ENCODE data around the gene WBP2.
"Not testable (repeated sequence)": the region's sequence is repeated elsewhere in the genome, so short reads cannot be mapped to it uniquely, and the experiment has no call there.

WBP2 gene

DNA sequence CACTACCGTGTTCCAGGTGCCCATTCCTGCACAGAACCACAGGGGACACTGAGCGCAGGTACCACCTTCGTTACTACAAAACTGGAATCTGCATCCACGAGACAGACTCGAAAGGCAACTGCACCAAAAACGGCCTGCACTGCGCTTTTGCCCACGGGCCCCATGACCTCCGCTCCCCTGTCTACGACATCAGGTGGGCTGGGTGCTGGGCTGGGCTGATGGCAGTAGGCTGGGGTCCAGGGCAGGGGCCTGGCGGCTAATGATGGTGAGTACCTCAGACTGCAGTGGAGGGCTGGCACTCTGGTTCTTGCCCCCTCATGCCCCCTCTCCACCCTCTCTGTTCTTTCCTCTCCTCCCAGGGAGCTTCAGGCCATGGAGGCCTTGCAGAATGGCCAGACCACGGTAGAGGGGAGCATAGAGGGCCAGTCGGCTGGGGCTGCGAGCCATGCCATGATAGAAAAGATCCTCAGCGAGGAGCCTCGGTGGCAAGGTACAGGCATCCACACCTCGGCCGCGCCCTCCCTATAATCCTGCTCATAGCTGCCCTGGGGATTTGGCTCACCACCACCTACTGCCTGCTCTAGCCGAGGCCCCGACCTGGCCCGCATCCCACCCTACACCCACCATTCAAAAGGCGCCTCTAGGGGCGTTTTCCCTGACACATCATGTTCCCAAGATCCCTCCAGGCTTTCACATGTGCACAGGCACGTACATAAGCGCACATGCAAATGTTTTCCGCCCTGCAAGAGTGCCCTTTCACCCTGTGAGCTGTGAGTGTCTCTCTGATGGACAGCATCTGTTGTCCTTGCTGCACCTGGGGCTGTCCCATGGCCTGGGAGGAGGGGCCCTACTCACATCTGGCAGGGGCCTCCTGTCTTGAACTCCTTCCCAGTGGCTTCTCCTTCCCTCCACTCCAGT is 42.8 kb downstream of the WBP2 start:
- no peak for DNase-seq

DNA sequence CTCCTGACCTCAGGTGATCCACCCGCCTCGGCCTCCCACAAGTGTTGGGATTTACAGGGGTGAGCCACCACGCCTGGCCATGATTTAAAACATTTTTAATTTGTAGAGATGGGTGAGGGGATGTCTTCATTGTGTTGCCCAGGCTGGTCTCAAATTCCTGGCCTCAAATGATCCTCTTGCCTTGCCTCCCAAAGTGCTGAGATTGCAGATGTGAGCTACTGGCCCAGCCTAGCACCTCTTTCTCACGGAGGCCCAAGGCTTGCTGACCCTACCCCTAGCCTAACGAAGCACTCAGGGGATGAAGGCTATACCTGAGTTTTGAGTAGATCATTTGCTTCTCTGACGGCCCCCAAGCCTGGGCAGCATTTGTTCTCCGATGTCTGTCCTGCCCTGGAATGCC is 44.0 kb downstream of the WBP2 start:
- DNase-seq, result no peak

DNA sequence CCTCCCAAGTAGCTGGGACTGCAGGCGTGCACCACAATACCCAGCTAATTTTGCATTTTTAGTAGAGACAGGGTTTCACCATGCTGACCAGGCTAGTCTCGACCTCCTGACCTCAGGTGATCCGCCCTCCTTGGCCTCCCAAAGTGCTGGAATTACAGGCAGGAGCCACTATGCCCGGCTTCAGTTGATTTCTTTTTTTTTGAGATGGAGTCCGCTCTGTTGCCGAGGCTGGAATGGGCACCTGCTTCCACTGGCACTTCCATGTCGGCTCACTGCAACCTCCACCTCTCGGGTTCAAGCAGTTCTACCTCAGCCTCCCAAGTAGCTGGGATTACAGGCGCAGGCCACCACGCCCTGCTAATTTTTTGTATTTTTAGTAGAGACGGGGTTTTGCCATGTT is 44.4 kb downstream of the WBP2 start:
- not testable (repeated sequence) for DNase-seq

DNA sequence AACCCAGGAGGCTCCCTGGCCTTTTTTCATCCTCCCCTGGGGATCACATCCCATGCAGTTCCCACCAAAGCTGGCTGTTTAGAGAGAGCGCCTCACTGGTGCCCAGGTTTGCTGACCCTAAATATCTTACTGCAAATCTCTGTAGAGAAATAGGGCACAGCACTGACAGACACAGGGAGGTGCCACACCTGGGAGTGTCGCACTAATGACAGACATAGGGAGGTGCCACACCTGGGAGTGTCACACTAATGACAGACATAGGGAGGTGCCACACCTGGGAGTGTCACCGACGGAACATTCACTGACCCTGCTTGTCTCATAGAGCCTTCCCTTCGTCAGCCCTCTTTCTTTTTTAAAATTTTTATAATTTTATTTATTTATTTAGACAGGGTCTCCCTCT is 44.9 kb downstream of the WBP2 start:
- DNase-seq, result no peak

DNA sequence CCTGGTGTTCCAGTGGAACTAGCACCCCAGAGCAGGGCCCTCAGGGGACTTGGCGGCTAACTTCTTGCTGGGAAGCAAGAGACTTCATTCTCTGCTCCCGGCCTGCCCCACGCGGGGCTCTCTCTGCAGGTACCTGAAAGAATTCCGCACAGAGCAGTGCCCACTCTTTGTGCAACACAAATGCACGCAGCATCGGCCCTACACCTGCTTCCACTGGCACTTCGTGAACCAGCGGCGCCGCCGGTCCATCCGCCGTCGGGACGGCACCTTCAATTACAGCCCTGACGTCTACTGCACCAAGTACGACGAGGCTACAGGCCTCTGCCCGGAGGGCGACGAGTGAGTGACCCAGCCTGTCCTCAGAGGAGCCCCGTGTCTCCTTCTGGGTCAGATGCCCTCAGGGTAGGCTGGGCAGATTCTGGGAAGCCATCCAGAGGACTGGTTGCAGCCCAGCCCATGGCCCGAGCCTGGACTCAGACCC is 45.5 kb downstream of the WBP2 start:
- no peak for DNase-seq

DNA sequence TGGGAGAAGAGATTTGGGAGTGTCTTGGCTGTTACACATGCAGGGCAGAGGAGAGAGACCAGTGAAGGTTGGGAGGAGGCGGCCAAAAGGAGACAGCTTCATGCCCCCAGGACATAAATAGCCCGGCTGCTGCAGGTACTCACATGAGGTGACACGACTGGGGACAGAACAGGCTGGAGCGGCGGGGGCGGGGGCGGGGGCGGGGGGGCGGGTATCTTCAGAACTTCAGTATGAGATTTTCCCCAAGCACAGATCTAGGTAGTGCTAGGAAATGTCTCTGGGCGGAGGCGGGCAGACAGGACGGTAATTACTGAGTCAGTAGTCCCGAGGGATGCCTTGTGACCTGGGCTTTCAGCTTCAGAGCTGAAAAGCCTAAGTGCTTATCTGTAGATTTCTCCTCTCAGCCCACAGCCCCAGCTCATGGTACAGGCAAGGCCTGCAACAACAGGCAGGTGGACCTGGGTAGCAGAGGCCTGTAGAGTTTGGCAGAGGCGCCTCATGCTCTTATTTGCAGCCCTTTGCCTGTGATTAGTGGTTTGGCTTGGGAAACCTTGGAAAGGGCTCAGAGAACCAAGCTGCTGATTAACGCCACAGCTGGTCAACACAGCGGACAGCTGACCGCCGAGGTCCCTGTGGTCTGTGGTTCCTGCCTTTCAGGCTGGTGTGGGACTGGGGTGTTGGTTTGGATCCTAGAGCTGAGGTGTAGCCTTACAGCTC is 46.1 kb downstream of the WBP2 start:
- no peak for DNase-seq

DNA sequence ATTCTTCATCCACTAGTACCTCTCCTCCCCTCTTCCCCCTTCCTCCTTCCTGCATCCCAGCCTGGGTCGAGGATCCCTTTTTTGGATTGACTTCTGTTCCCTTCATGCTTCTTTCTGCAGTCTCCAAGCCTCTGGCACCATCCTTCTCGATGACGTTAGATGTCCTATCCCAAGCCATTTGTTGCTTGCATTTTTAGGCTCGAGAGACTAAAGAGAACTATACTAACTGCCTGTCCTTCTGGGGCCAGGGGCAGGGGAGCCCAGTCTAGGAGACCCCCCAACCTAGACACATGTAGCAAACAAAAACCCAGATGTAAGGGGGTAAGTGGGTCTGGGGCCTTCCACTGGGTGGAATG is 46.6 kb downstream of the WBP2 start:
- no peak for DNase-seq

DNA sequence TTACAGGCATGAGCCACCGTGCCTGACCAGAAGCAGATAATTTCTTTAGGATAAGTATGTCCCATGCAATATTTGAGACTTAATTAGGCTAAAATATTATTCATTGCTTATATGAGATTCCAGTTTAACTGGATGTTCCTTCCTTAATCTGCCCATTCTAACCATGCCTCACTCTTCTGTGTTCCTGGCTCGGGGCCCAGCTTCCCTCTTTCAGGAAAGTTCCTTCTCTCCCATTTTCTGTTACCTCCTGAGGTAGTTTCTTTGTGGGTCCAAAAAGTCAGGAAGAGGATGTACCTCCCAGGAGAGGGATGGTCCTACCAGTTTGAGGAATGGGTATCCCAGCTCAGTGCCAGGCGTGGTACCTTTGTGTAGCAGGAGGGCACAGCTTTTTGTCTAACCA is 47.3 kb downstream of the WBP2 start:
- DNase-seq, result no peak

DNA sequence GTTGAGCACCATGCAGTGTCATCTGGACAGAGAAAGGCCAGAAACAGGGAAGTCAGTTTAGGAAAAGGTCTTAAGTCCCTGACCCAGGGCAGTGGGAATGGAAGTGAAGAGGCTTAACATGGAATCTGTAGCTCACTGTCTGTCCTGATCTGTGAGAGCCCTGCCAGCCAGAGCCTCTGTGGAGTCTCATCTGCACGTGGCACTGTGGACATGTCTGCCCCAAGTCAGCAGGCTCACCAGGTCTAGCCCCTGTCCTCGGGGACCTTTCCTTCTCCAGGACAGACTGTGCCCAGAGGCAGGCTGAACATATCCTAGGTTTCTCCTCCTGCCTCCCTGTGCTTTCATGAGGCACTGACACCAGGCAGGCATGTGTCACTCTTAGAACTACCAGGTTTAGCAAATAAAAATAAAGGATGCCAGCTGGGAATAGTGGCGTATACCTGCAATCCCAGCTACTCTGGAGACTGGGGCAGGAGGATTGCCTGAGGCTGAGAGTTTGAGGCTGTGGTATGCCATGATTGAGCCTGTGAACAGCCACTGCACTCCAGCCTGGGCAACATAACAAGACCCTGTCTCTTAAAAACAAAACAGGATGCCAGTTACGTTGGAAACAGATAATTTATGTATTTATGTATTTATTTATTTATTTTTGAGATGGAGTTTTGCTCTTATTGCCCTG is 48.2 kb downstream of the WBP2 start:
- DNase-seq, result no peak

DNA sequence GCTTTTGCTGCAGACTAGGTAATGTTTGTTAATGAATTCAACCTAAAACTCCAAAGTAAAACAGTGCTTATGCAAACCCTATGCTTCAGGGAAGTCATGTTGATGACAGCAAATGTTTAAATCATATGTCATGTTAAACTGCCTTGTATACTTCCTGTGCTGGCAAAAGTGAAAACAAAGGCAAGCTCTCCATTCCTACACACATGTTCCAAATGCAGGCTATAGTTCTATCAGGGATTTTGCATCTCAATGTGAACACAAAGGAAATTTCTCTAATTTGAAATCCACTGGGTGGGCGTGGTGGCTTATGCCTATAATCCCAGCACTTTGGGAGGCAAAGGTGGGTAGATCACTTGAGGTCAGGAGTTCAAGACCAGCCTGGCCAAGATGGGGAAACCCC is 51.3 kb downstream of the WBP2 start:
- DNase-seq, result no peak

DNA sequence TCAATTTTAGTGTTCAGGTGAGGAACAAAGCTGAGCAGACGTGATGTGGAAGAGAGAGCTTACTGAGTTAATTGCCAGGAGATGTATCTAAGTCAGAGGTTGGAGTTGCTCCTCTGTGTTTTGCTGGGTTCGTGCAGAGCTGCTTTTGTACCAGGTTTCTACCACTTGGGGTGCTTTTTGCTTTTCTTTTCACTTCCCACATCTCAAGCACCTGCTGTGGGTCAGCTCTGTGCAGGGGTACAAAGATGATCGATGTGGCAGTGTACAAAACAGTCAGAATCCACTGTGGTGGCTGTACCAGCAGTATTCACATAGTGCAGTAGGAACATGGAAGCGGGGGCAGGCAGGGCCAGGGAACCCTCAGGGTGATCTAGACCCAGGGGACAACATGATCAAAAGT is 55.7 kb downstream of the WBP2 start:
- no peak for DNase-seq

DNA sequence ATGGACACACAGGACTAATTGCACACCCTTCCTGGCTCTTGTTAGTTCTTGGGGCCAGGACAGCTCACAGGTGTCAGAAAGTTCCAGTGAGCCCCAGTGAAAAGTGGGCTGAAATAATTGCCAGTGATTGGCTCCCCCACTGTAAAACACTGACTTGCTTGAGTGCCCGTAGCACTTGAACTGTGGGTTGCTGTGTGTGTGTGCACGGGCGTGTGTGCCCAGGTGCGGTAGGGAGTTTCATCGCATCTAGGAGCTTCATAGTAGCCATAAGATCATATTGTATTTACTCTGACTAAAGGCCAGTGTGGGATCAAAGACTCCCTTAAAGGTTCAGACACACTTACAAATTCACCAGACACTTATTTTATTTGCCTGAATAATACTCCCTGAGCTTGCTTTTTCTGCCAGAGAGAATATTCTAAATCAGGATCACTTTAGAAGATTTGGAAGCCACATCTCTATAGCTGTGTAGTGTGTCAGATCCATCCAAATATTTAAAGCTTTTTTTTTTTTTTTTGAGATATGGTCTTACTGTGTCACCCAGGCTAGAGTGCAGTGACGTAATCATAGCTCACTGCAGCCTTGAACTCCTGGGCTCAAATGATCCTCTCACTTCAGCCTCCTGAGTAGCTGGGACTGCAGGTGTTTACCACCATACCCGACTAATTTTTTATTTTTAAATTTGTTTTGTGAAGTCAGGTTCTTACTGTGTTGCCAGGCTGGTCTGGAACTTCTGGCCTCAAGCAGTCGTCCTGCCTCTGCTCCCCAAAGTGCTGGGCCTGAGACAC is 59.1 kb downstream of the WBP2 start:
- no peak for DNase-seq

All from activated T-cell treated with anti-CD3 and anti-CD28 coated beads for 4 hours (primary cell).